Brain microvascular endothelial cell (primary cell): ENCODE data around the gene NATD1.

Experiments used
- DNase-seq: peaks from one replicate; pipeline ENCODE4 v3.0.0-alpha.2; 2020
- H3K27ac ChIP-seq: fragments of 250-450 bp; sonication (Bioruptor Pico); 2 replicates; pipeline ENCODE4 v1.5.1; 2020; ENCODE audit warnings: mild to moderate bottlenecking, moderate library complexity
- H3K27me3 ChIP-seq: fragments of 250-450 bp; sonication (Bioruptor Pico); replicated peaks from 2 replicates; pipeline ENCODE4 v1.5.1; 2020; ENCODE audit warnings: mild to moderate bottlenecking
- H3K36me3 ChIP-seq: fragments of 250-450 bp; sonication (Bioruptor Pico); replicated peaks from 2 replicates; pipeline ENCODE4 v1.5.1; 2020; ENCODE audit warnings: mild to moderate bottlenecking
- H3K4me3 ChIP-seq: 2 replicates; pipeline ENCODE4 v1.5.1; 2011; ENCODE audit warnings: low read depth, mild to moderate bottlenecking, control low read depth, low read length, moderate library complexity
- CTCF ChIP-seq: IDR thresholded peaks from 2 replicates; pipeline ENCODE4 v1.5.1; 2011; ENCODE audit warnings: low read depth, mild to moderate bottlenecking, moderate library complexity, low read length, control low read depth, inconsistent platforms; ENCODE audit errors: missing control alignments
- in situ Hi-C: cut with HindIII; loops from 2 replicates; pipeline ENCODE4 v1.10.0; 2017; ENCODE audit warnings: low sequenced_read_pairs, low pct_ligation_motif_present

NATD1 gene

GRCh38 chr17:21247552-21248258 lies 5.5 kb downstream of the NATD1 start:
- Histone ChIP-seq H3K36me3 (no peaks in the 10 kb centered on the region), H3K27ac (no peak overlapping the region), H3K4me3 (no peak overlapping the region), H3K27me3 (no peaks in the 10 kb centered on the region)
- TF ChIP-seq CTCF, result no peak
- in situ Hi-C loops, result no loop called here
- no peak for DNase-seq

GRCh38 chr17:21246698-21247097 lies 6.5 kb downstream of the NATD1 start:
- H3K4me3 ChIP-seq, result no peak overlapping the region
- H3K27me3 ChIP-seq, result no peaks in the 10 kb centered on the region
- in situ Hi-C loops, result no loop called here
- no peaks in the 10 kb centered on the region for H3K36me3 ChIP-seq
- no peak for TF ChIP-seq CTCF
- no peak for DNase-seq
- no peak overlapping the region for H3K27ac ChIP-seq

GRCh38 chr17:21245639-21246084 lies 7.5 kb downstream of the NATD1 start:
- in situ Hi-C loops, result no loop called here
- TF ChIP-seq CTCF, result no peak
- Histone ChIP-seq H3K4me3 (no peak overlapping the region), H3K27me3 (no peaks in the 10 kb centered on the region), H3K36me3 (no peaks in the 10 kb centered on the region), H3K27ac (no peak overlapping the region)
- no peak for DNase-seq

GRCh38 chr17:21243516-21244303 lies 9.5 kb downstream of the NATD1 start:
- DNase-seq, result no peak
- Histone ChIP-seq H3K4me3 (no peak overlapping the region), H3K27ac (no peak overlapping the region), H3K27me3 (no peaks in the 10 kb centered on the region), H3K36me3 (no peaks in the 10 kb centered on the region)
- no peak for TF ChIP-seq CTCF
- in situ Hi-C loops, result no loop called here

- Histone ChIP-seq H3K27me3 (no peaks in the 10 kb centered on the region), H3K4me3 (no peak overlapping the region), H3K27ac (no peak overlapping the region), H3K36me3 (no peaks in the 10 kb centered on the region)
- no peak for TF ChIP-seq CTCF
- no peak for DNase-seq
- in situ Hi-C loops, result no loop called here
Observed at GRCh38 chr17:21242780-21243515, 10.3 kb downstream of the NATD1 start.
